Measurements from ENCODE around the gene CNST.
"Not testable (repeated sequence)": the region's sequence is repeated elsewhere in the genome, so short reads cannot be mapped to it uniquely, and the experiment has no call there.

Gene CNST

GRCh38 chr1:246552110-246552509 is 14.1 kb upstream of the CNST start:
- no peak for DNase-seq (ENCODE audit: low read depth, low spot score)
- TF ChIP-seq CTCF (IDR thresholded peaks at IDR 0.05; ENCODE audit: low read depth, low read length): no peak
- in situ Hi-C loops (cut with HindIII; ENCODE audit: low sequenced_read_pairs): no loop called here
- no peak overlapping the region for H3K4me3 ChIP-seq (ENCODE audit: low read depth, low read length)

- no peak overlapping the region for H3K4me3 ChIP-seq (ENCODE audit: low read depth, low read length)
- in situ Hi-C loops (cut with HindIII; ENCODE audit: low sequenced_read_pairs): no loop called here
- no peak for DNase-seq (ENCODE audit: low read depth, low spot score)
- TF ChIP-seq CTCF (IDR thresholded peaks at IDR 0.05; ENCODE audit: low read depth, low read length): no peak
Observed at GRCh38 chr1:246554201-246554600, 12.1 kb upstream of the CNST start.

- in situ Hi-C loops (cut with HindIII; ENCODE audit: low sequenced_read_pairs): no loop called here
- DNase-seq (ENCODE audit: low read depth, low spot score): no peak
- no peak for TF ChIP-seq CTCF (IDR thresholded peaks at IDR 0.05; ENCODE audit: low read depth, low read length)
- no peak overlapping the region for H3K4me3 ChIP-seq (ENCODE audit: low read depth, low read length)
Observed at GRCh38 chr1:246558041-246558440, 8.2 kb upstream of the CNST start.

GRCh38 chr1:246559310-246559709 is 6.9 kb upstream of the CNST start:
- no peak for TF ChIP-seq CTCF (IDR thresholded peaks at IDR 0.05; ENCODE audit: low read depth, low read length)
- no peak overlapping the region for H3K4me3 ChIP-seq (ENCODE audit: low read depth, low read length)
- in situ Hi-C loops (cut with HindIII; ENCODE audit: low sequenced_read_pairs): no loop called here
- no peak for DNase-seq (ENCODE audit: low read depth, low spot score)

- DNase-seq (ENCODE audit: low read depth, low spot score); H3K4me3 ChIP-seq (ENCODE audit: low read depth, low read length); in situ Hi-C loops (cut with HindIII; ENCODE audit: low sequenced_read_pairs): not testable (repeated sequence)
Observed at GRCh38 chr1:246560833-246561232, 5.4 kb upstream of the CNST start.

GRCh38 chr1:246564839-246565750 is 1.2 kb upstream of the CNST start:
- H3K4me3 ChIP-seq (ENCODE audit: low read depth, low read length): peak overlapping the region; percentile 78
- in situ Hi-C loops (cut with HindIII; ENCODE audit: low sequenced_read_pairs): no loop called here
- no peak for TF ChIP-seq CTCF (IDR thresholded peaks at IDR 0.05; ENCODE audit: low read depth, low read length)
- no peak for DNase-seq (ENCODE audit: low read depth, low spot score)

- no peak for TF ChIP-seq CTCF (IDR thresholded peaks at IDR 0.05; ENCODE audit: low read depth, low read length)
- H3K4me3 ChIP-seq (ENCODE audit: low read depth, low read length): peak overlapping the region; percentile 78
- in situ Hi-C loops (cut with HindIII; ENCODE audit: low sequenced_read_pairs): no loop called here
- DNase-seq (ENCODE audit: low read depth, low spot score): no peak
Observed at GRCh38 chr1:246565751-246566127, 517 bp upstream of the CNST start.

All from astrocyte of the spinal cord (primary cell).